Tibial nerve (tissue), 4 donors: Measurements from ENCODE around the gene IL17C. TPM values are rescaled to one million over a fixed set of nuclear protein-coding genes. Genes with fewer than 3 reads are reported as not detected.

ENCODE experiments used
- DNase-seq, 2 donors: peaks; one replicate each; pipeline ENCODE4 v3.0.0-alpha.2; 2019; ENCODE audit warnings: low spot score in 2 of 2
- H3K27ac ChIP-seq, 4 donors: fragments of 200-600 bp; sonication (generic) in 3 of 4; one replicate each; pipeline ENCODE4 v1.5.1; 2017 to 2019; ENCODE audit warnings: mild to moderate bottlenecking in 1 of 4
- H3K27me3 ChIP-seq, 2 donors: fragments of 200-600 bp; sonication (generic) in 1 of 2; one replicate each; pipeline versions ENCODE4 v1.5.1 to v1.6.0; 2017 to 2019
- H3K36me3 ChIP-seq, 3 donors: fragments of 200-600 bp; sonication (generic); one replicate each; pipeline ENCODE4 v1.5.1; 2018 to 2019
- H3K4me1 ChIP-seq, 4 donors: fragments of 200-600 bp; sonication (generic) in 3 of 4; one replicate each; pipeline ENCODE4 v1.5.1; 2017 to 2019
- H3K4me3 ChIP-seq, 4 donors: fragments of 200-600 bp; sonication (generic) in 3 of 4; one replicate each; pipeline ENCODE4 v1.5.1; 2017 to 2019; ENCODE audit warnings: mild to moderate bottlenecking in 1 of 4, moderate library complexity in 1 of 4
- H3K9me3 ChIP-seq, 4 donors: fragments of 200-600 bp; sonication (generic) in 3 of 4; one replicate each; pipeline ENCODE4 v1.5.1; 2017 to 2019
- EP300 ChIP-seq, 2 donors: sonication (generic); formaldehyde crosslinking; IDR thresholded peaks; one replicate each; pipeline ENCODE4 v1.6.1; 2017; ENCODE audit warnings: antibody characterized with exemption in 2 of 2, mild to moderate bottlenecking in 1 of 2
- POLR2A ChIP-seq, 2 donors: fragments of 450-650 bp; IDR thresholded peaks; one replicate each; pipeline ENCODE4 v1.6.1; 2017; ENCODE audit warnings: antibody characterized with exemption in 2 of 2, mild to moderate bottlenecking in 2 of 2, moderate library complexity in 2 of 2
- WGBS, 2 donors: methylation state at CpG; one replicate each; pipeline ENCODE4 v1.1.5; 2018; 5-methylcytosine and 5-hydroxymethylcytosine counted together
- total RNA-seq, 4 donors: library from RNA; depleted of rRNA; stranded (reverse); fragments of >200 nt; gene quantifications; one replicate each; pipeline ENCODE4 v1.1.0, GENCODE V29; 2016
- TF ChIP-seq, protein P1 (sequence below), 5 experiments: fragments of 200-600 bp in 3 of 5; fragments of 450-650 bp in 2 of 5; sonication (generic) in 3 of 5; IDR thresholded peaks; one replicate each; pipeline ENCODE4 v1.5.1; 2016 to 2019; ENCODE audit warnings: antibody characterized with exemption in 5 of 5, mild to moderate bottlenecking in 3 of 5, moderate library complexity in 2 of 5

The IL17C gene
- total RNA-seq, 4 donors from 2014 or later, result not detected

DNA sequence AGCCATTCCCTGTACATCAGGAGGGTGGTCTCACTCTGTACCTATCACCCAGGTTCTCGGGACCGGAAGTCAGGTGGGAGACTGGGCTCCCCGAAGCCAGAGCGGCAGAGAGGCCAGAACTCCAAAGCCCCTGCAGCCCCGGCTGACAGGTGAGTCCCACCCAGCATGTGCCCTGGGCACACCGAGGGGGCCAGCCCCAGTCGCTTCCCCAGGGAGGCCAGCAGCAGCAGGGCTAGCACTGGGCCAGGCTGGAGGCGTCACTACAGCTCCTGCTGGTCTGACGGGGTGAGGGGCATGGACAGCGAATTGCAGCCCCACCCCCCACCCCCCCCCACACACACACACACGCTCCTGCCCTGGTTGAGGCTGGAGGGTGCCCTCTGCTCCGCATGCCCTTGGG lies 7.9 kb upstream of the IL17C start:
- no peak for DNase-seq
- Histone ChIP-seq H3K4me1 (peaks cover 0 to 19% (median 8%) of the 10 kb centered on the region in 4 donors), H3K27me3 (peaks cover 0 to 15% of the 10 kb centered on the region in 2 donors), H3K4me3 (no peak overlapping the region), H3K9me3 (no peaks in the 10 kb centered on the region), H3K36me3 (peaks cover 0 to 90% (median 12%) of the 10 kb centered on the region in 3 donors), H3K27ac (no peak overlapping the region)
- TF ChIP-seq POLR2A (IDR thresholded peaks at IDR 0.05), result no peak
- TF ChIP-seq, protein P1, sequence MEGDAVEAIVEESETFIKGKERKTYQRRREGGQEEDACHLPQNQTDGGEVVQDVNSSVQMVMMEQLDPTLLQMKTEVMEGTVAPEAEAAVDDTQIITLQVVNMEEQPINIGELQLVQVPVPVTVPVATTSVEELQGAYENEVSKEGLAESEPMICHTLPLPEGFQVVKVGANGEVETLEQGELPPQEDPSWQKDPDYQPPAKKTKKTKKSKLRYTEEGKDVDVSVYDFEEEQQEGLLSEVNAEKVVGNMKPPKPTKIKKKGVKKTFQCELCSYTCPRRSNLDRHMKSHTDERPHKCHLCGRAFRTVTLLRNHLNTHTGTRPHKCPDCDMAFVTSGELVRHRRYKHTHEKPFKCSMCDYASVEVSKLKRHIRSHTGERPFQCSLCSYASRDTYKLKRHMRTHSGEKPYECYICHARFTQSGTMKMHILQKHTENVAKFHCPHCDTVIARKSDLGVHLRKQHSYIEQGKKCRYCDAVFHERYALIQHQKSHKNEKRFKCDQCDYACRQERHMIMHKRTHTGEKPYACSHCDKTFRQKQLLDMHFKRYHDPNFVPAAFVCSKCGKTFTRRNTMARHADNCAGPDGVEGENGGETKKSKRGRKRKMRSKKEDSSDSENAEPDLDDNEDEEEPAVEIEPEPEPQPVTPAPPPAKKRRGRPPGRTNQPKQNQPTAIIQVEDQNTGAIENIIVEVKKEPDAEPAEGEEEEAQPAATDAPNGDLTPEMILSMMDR (IDR thresholded peaks at IDR 0.05), result no peak
- no peak for TF ChIP-seq EP300 (IDR thresholded peaks at IDR 0.05)
- WGBS, 2 donors, result 75 to 98% methylated on average over 5 to 8 of the region's 12 CpGs

DNA sequence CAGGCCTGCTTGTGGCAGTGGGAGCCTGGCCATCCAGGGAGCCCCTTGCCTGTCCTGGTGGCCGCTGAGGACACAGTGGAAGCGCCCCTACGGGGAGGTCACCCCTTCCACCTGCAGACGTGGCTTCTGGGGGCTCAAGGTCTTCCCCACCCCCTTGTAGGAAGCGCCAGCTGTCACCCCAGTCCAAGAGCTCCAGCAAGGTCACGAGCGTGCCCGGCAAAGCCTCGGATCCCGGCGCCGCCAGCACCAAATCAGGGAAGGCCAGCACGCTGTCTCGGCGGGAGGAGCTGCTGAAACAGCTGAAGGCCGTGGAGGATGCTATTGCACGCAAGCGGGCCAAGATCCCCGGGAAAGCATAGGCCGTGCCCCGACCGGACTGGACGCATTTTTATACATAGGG lies 7.4 kb upstream of the IL17C start:
- peaks cover 0 to 18% of the 10 kb centered on the region in 2 donors for H3K27me3 ChIP-seq
- H3K27ac ChIP-seq, result no peak overlapping the region
- WGBS, 2 donors, result 86 to 90% methylated on average over 19 to 23 of the region's 23 CpGs
- H3K9me3 ChIP-seq, result no peaks in the 10 kb centered on the region
- no peak for TF ChIP-seq EP300 (IDR thresholded peaks at IDR 0.05)
- TF ChIP-seq POLR2A (IDR thresholded peaks at IDR 0.05), result no peak
- TF ChIP-seq, protein P1 (IDR thresholded peaks at IDR 0.05), result no peak
- H3K4me1 ChIP-seq, result peaks cover 0 to 19% (median 8%) of the 10 kb centered on the region in 4 donors
- DNase-seq, result no peak
- peaks cover 0 to 84% (median 12%) of the 10 kb centered on the region in 3 donors for H3K36me3 ChIP-seq
- no peak overlapping the region for H3K4me3 ChIP-seq

DNA sequence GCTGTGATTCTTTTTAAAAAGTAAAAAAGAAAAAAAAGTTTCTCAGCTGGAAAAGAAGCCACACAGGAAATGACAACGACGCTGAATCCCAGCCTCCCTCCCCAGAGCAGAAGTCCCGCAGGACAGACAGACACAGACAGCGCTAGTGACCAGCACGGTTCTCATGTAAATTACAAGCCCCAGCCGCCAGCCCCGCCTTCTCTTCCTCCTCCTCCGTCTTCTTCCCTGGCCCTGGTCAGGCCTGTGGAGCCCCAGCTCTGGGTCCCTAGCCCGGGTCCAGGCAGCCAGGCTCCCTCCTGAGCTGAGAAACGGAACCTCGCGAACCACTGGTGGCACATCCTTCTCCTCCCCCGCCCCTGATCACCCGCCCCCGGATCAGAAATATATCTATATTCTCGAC lies 7.0 kb upstream of the IL17C start:
- no peak overlapping the region for H3K4me3 ChIP-seq
- H3K9me3 ChIP-seq, result no peaks in the 10 kb centered on the region
- H3K36me3 ChIP-seq, result peaks cover 0 to 80% (median 12%) of the 10 kb centered on the region in 3 donors
- peaks cover 0 to 19% (median 8%) of the 10 kb centered on the region in 4 donors for H3K4me1 ChIP-seq
- H3K27ac ChIP-seq, result no peak overlapping the region
- no peak for TF ChIP-seq POLR2A (IDR thresholded peaks at IDR 0.05)
- TF ChIP-seq, protein P1 (IDR thresholded peaks at IDR 0.05), result no peak
- no peak for TF ChIP-seq EP300 (IDR thresholded peaks at IDR 0.05)
- no peak for DNase-seq
- peaks cover 0 to 21% of the 10 kb centered on the region in 2 donors for H3K27me3 ChIP-seq
- WGBS, 2 donors, result 69% methylated on average over 16 of the region's 16 CpGs

DNA sequence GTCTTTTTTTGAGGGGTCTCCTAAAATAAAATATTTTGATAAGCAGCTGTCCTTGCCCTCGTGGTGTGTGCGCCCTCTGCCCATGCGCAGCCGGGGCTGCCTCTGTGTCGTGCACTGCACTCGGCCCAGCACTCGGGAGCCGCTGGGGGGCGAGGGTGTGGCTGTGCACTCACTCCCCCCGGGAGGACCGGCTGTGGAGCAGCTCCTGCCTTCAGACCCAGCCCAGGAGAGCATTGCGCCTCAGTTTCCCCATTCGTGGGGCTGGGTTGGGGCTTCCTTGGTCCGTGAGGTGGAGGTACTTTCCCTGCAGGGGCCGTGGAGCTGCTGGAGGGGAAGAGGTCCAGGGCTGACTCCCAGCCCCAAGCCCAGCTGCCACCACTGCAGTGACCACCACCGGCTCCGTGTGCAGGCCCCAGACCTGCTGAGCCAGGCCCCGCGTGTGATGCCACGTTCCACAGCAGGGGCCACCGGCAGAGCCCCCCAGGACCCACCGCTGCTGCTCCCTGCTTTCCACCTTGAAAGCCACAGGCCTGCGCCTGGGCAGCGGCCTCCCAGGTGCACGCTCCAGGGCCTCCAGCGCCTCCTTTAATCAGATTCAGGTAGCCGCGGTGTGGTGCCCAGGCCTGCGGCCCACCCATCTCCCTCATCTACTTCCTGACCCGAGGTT lies 6.3 kb upstream of the IL17C start:
- Histone ChIP-seq H3K4me3 (no peak overlapping the region), H3K9me3 (no peaks in the 10 kb centered on the region), H3K4me1 (peaks cover 0 to 19% (median 8%) of the 10 kb centered on the region in 4 donors), H3K27me3 (peaks cover 0 to 28% of the 10 kb centered on the region in 2 donors), H3K27ac (no peak overlapping the region), H3K36me3 (peaks cover 0 to 73% (median 12%) of the 10 kb centered on the region in 3 donors)
- 87 to 89% methylated on average over 23 to 30 of the region's 30 CpGs for WGBS, 2 donors
- TF ChIP-seq EP300 (IDR thresholded peaks at IDR 0.05) (no peak), POLR2A (IDR thresholded peaks at IDR 0.05) (no peak)
- TF ChIP-seq, protein P1 (IDR thresholded peaks at IDR 0.05), result no peak
- no peak for DNase-seq

DNA sequence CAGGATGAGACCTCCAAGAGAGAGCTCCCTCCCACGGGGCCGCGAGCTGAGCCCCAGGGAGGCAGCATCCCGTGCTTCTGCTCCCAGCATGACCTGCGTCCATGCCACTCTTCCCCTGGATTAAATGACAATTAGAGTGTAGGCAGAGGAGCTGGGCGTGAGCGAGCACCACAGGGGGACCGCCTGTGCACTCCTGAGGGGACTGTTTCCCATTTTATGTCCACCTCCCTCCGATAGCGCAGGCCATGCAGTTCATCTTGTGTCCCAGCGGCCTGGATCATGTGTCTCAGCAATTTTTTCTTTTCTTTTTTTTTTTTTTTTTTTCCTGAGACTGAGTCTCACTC lies 5.8 kb upstream of the IL17C start:
- no peak for DNase-seq
- H3K27me3 ChIP-seq, result peaks cover 0 to 33% of the 10 kb centered on the region in 2 donors
- 90 to 93% methylated on average over 10 to 11 of the region's 11 CpGs for WGBS, 2 donors

More for the DNA sequence above, 5.8 kb upstream of the IL17C start:
- no peak for TF ChIP-seq POLR2A (IDR thresholded peaks at IDR 0.05)
- no peak for TF ChIP-seq EP300 (IDR thresholded peaks at IDR 0.05)
- TF ChIP-seq, protein P1 (IDR thresholded peaks at IDR 0.05), result no peak
- no peak overlapping the region for H3K27ac ChIP-seq
- H3K36me3 ChIP-seq, result peaks cover 0 to 68% (median 12%) of the 10 kb centered on the region in 3 donors
- H3K4me3 ChIP-seq, result no peak overlapping the region
- H3K9me3 ChIP-seq, result no peaks in the 10 kb centered on the region
- peaks cover 0 to 19% (median 8%) of the 10 kb centered on the region in 4 donors for H3K4me1 ChIP-seq
